MM.1S (cell line): ENCODE results near the gene NTM.
"Not testable (repeated sequence)": the region's sequence is repeated elsewhere in the genome, so short reads cannot be mapped to it uniquely, and the experiment has no call there.

ENCODE experiments used
- CTCF ChIP-seq: fragments of 300-600 bp; sonication (generic); IDR thresholded peaks from 2 replicates; pipeline ENCODE4 v1.5.1; 2016; ENCODE audit warnings: antibody characterized with exemption, low read length, mixed read lengths
- EZH2 ChIP-seq: fragments of 300-600 bp; sonication (generic); optimal IDR thresholded peaks from 2 replicates; pipeline ENCODE3; 2017; ENCODE audit warnings: low read depth, mild to moderate bottlenecking, antibody characterized with exemption, low read length, mixed read lengths
- EZH2phosphoT487 ChIP-seq: fragments of 300-600 bp; sonication (generic); IDR thresholded peaks from 2 replicates; pipeline ENCODE4 v1.6.1; 2018; ENCODE audit warnings: antibody characterized with exemption, low read length

GRCh38 chr11:131680448-131680847, 310.0 kb downstream of the NTM start:
- TF ChIP-seq CTCF, EZH2, EZH2phosphoT487: not testable (repeated sequence)
